HEK293 (cell line): ENCODE data around the gene HOXC10.

Experiments used
- GLIS1 ChIP-seq: fragments of 450-650 bp; formaldehyde crosslinking; IDR thresholded peaks from 2 replicates; pipeline ENCODE4 v1.5.1; 2016; ENCODE audit warnings: missing biosample characterization, missing genetic modification characterization
- HIC1 ChIP-seq: fragments of 450-650 bp; formaldehyde crosslinking; IDR thresholded peaks from 2 replicates; pipeline ENCODE4 v1.5.1; 2016; ENCODE audit warnings: missing biosample characterization, missing genetic modification characterization
- PATZ1 ChIP-seq: fragments of 450-650 bp; formaldehyde crosslinking; IDR thresholded peaks from 2 replicates; pipeline ENCODE4 v1.5.1; 2016; ENCODE audit warnings: missing biosample characterization, missing genetic modification characterization
- PRDM4 ChIP-seq: fragments of 450-650 bp; formaldehyde crosslinking; IDR thresholded peaks from 2 replicates; pipeline ENCODE4 v1.5.1; 2017; ENCODE audit warnings: missing biosample characterization, missing genetic modification characterization
- SP2 ChIP-seq: fragments of 450-650 bp; formaldehyde crosslinking; IDR thresholded peaks from 2 replicates; pipeline ENCODE4 v1.5.1; 2016; ENCODE audit warnings: missing biosample characterization, missing genetic modification characterization
- ZBTB11 ChIP-seq: fragments of 450-650 bp; formaldehyde crosslinking; conservative IDR thresholded peaks from 2 replicates; pipeline ENCODE4 v1.5.1; 2016; ENCODE audit warnings: low read depth, missing biosample characterization, missing genetic modification characterization
- ZEB2 ChIP-seq: fragments of 450-650 bp; formaldehyde crosslinking; IDR thresholded peaks from 2 replicates; pipeline ENCODE4 v1.5.1; 2016; ENCODE audit warnings: missing biosample characterization, missing genetic modification characterization
- ZNF132 ChIP-seq: fragments of 450-650 bp; formaldehyde crosslinking; IDR thresholded peaks from 2 replicates; pipeline ENCODE4 v1.5.1; 2017; ENCODE audit warnings: missing biosample characterization, missing genetic modification characterization, borderline replicate concordance
- ZNF354C ChIP-seq: fragments of 450-650 bp; formaldehyde crosslinking; IDR thresholded peaks from 2 replicates; pipeline ENCODE4 v1.5.1; 2016; ENCODE audit warnings: missing biosample characterization, missing genetic modification characterization, low read depth, borderline replicate concordance
- ZNF394 ChIP-seq: fragments of 450-650 bp; formaldehyde crosslinking; IDR thresholded peaks from 2 replicates; pipeline ENCODE4 v1.5.1; 2016; ENCODE audit warnings: missing biosample characterization, missing genetic modification characterization, mild to moderate bottlenecking, moderate library complexity, borderline replicate concordance
- ZNF518A ChIP-seq: fragments of 450-650 bp; formaldehyde crosslinking; conservative IDR thresholded peaks from 2 replicates; pipeline ENCODE4 v1.5.1; 2016; ENCODE audit warnings: low read depth, missing biosample characterization, missing genetic modification characterization
- ZNF645 ChIP-seq: fragments of 450-650 bp; formaldehyde crosslinking; IDR thresholded peaks from 2 replicates; pipeline ENCODE4; 2016; ENCODE audit warnings: missing biosample characterization, missing genetic modification characterization
- ZNF791 ChIP-seq: fragments of 450-650 bp; formaldehyde crosslinking; IDR thresholded peaks from 2 replicates; pipeline ENCODE4 v1.5.1; 2016; ENCODE audit warnings: missing biosample characterization, missing genetic modification characterization
- ZNF830 ChIP-seq: fragments of 450-650 bp; IDR thresholded peaks from 2 replicates; pipeline ENCODE4 v1.5.0; 2018; ENCODE audit warnings: missing biosample characterization, missing genetic modification characterization, low read depth, mild to moderate bottlenecking, moderate library complexity
- TF ChIP-seq, protein P1 (sequence below): fragments of 450-650 bp; formaldehyde crosslinking; IDR thresholded peaks from 2 replicates; pipeline ENCODE4 v1.5.1; 2016; ENCODE audit warnings: missing biosample characterization, missing genetic modification characterization
- TF ChIP-seq, protein P2 (sequence below): fragments of 450-650 bp; formaldehyde crosslinking; IDR thresholded peaks from 2 replicates; pipeline ENCODE4 v1.5.0; 2017; ENCODE audit warnings: missing biosample characterization, missing genetic modification characterization, borderline replicate concordance

The HOXC10 gene

GRCh38 chr12:54035568-54036264 lies 50.8 kb downstream of the HOXC10 start (continued):
- TF ChIP-seq, protein P1, sequence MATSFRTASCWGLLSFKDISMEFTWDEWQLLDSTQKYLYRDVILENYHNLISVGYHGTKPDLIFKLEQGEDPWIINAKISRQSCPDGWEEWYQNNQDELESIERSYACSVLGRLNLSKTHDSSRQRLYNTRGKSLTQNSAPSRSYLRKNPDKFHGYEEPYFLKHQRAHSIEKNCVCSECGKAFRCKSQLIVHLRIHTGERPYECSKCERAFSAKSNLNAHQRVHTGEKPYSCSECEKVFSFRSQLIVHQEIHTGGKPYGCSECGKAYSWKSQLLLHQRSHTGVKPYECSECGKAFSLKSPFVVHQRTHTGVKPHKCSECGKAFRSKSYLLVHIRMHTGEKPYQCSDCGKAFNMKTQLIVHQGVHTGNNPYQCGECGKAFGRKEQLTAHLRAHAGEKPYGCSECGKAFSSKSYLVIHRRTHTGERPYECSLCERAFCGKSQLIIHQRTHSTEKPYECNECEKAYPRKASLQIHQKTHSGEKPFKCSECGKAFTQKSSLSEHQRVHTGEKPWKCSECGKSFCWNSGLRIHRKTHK: no peak
- TF ChIP-seq SP2 (tag by site-specific recombination) (no peak), ZEB2 (tag by site-specific recombination) (peak; percentile 49; the same call in 1 of the 2 replicates), ZNF518A (tag by site-specific recombination) (no peak), ZNF354C (tag by site-specific recombination) (no peak), ZNF791 (no peak), ZNF132 (no peak), ZNF645 (tag by site-specific recombination) (no peak), HIC1 (peak; percentile 61; the same call in 1 of the 2 replicates), ZNF830 (tag by site-specific recombination) (no peak), ZNF394 (tag by site-specific recombination) (peak; percentile 22; the same call in 1 of the 2 replicates), GLIS1 (tag by site-specific recombination) (peak; percentile 67), ZBTB11 (tag by site-specific recombination) (peak; percentile 44; the same call in 1 of the 2 replicates), PATZ1 (tag by site-specific recombination) (peak; percentile 51; the same call in 1 of the 2 replicates), PRDM4 (tag by site-specific recombination) (peak; percentile 54)
- TF ChIP-seq, protein P2, sequence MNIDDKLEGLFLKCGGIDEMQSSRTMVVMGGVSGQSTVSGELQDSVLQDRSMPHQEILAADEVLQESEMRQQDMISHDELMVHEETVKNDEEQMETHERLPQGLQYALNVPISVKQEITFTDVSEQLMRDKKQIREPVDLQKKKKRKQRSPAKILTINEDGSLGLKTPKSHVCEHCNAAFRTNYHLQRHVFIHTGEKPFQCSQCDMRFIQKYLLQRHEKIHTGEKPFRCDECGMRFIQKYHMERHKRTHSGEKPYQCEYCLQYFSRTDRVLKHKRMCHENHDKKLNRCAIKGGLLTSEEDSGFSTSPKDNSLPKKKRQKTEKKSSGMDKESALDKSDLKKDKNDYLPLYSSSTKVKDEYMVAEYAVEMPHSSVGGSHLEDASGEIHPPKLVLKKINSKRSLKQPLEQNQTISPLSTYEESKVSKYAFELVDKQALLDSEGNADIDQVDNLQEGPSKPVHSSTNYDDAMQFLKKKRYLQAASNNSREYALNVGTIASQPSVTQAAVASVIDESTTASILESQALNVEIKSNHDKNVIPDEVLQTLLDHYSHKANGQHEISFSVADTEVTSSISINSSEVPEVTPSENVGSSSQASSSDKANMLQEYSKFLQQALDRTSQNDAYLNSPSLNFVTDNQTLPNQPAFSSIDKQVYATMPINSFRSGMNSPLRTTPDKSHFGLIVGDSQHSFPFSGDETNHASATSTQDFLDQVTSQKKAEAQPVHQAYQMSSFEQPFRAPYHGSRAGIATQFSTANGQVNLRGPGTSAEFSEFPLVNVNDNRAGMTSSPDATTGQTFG (tag by site-specific recombination): no peak
